Transverse colon (tissue), 4 donors: Measurements from ENCODE around the gene OR51G2. TPM values are rescaled to one million over a fixed set of nuclear protein-coding genes. Genes with fewer than 3 reads are reported as not detected.
"Not testable (repeated sequence)": the region's sequence is repeated elsewhere in the genome, so short reads cannot be mapped to it uniquely, and the experiment has no call there.

ENCODE experiments used
- DNase-seq: peaks from one replicate; pipeline ENCODE4 v3.0.0-alpha.2; 2019
- H3K27ac ChIP-seq, 4 donors: fragments of 200-600 bp; sonication (generic); 2 replicates each; pipeline ENCODE4 v1.5.1; 2016 to 2018; ENCODE audit warnings: inconsistent platforms in 4 of 4
- H3K27me3 ChIP-seq: fragments of 200-600 bp; sonication (generic); 2 replicates; pipeline ENCODE4 v1.5.1; 2017; ENCODE audit warnings: inconsistent platforms
- H3K36me3 ChIP-seq, 4 donors: fragments of 200-600 bp; sonication (generic); 2 replicates each; pipeline ENCODE4 v1.5.1; 2017 to 2019; ENCODE audit warnings: inconsistent platforms in 4 of 4
- H3K4me1 ChIP-seq, 4 donors: fragments of 200-600 bp; sonication (generic); 2 replicates each; pipeline ENCODE4 v1.5.1; 2017 to 2020; ENCODE audit warnings: inconsistent platforms in 4 of 4
- H3K4me3 ChIP-seq, 4 donors: fragments of 200-600 bp; sonication (generic); 1 replicate in 1 of 4; 2 replicates in 3 of 4; pipeline versions ENCODE4 v1.5.1 to v1.6.1; 2017 to 2019; ENCODE audit warnings: inconsistent platforms in 4 of 4
- H3K9me3 ChIP-seq, 2 donors: fragments of 200-600 bp; sonication (generic); 2 replicates each; pipeline ENCODE4 v1.5.1; 2017 to 2019; ENCODE audit warnings: inconsistent platforms in 2 of 2
- CTCF ChIP-seq, 5 experiments: fragments of 200-600 bp in 3 of 5; fragments of 450-650 bp in 2 of 5; sonication (generic) in 3 of 5; IDR thresholded peaks; 1 replicate in 2 of 5; 2 replicates in 3 of 5; pipeline ENCODE4 v1.5.1; 2016 to 2017; ENCODE audit warnings: antibody characterized with exemption in 5 of 5, inconsistent platforms in 3 of 5, mild to moderate bottlenecking in 2 of 5, moderate library complexity in 1 of 5
- EP300 ChIP-seq: sonication (generic); formaldehyde crosslinking; IDR thresholded peaks from one replicate; pipeline ENCODE4 v1.6.1; 2017; ENCODE audit warnings: antibody characterized with exemption, low read depth
- POLR2A ChIP-seq: fragments of 450-650 bp; IDR thresholded peaks from one replicate; pipeline ENCODE4 v1.6.1; 2016; ENCODE audit warnings: antibody characterized with exemption, mild to moderate bottlenecking, moderate library complexity
- POLR2AphosphoS5 ChIP-seq, 3 donors: sonication (generic); formaldehyde crosslinking; IDR thresholded peaks; one replicate each; pipeline ENCODE4 v1.6.1; 2016; ENCODE audit warnings: antibody characterized with exemption in 3 of 3
- WGBS, 2 donors: methylation state at CpG; one replicate each; pipeline ENCODE4 v1.1.5; 2018; ENCODE audit warnings: low coverage in 1 of 2; 5-methylcytosine and 5-hydroxymethylcytosine counted together
- in situ Hi-C, 4 donors: fragments of 200-750 bp; cut with MboI; loops; one replicate each; pipeline versions ENCODE4 v1.15.0 to v1.15.1; 2017; ENCODE audit warnings: low sequenced_read_pairs in 3 of 4, low pct_ligation_motif_present in 1 of 4, low pct_unique_long_range_greater_than_20kb in 1 of 4
- intact Hi-C: fragments of 100-400 bp; cut with DNase I; formaldehyde crosslinking; loops from one replicate; pipeline ENCODE4 v1.15.1; 2023; ENCODE audit warnings: low total_unique reads
- total RNA-seq, 4 donors: library from RNA; depleted of rRNA; stranded (reverse); fragments of >200 nt; gene quantifications; one replicate each; pipeline ENCODE4 v1.1.0, GENCODE V29; 2016

OR51G2 gene, protein sequence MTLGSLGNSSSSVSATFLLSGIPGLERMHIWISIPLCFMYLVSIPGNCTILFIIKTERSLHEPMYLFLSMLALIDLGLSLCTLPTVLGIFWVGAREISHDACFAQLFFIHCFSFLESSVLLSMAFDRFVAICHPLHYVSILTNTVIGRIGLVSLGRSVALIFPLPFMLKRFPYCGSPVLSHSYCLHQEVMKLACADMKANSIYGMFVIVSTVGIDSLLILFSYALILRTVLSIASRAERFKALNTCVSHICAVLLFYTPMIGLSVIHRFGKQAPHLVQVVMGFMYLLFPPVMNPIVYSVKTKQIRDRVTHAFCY
- not detected for total RNA-seq

DNA sequence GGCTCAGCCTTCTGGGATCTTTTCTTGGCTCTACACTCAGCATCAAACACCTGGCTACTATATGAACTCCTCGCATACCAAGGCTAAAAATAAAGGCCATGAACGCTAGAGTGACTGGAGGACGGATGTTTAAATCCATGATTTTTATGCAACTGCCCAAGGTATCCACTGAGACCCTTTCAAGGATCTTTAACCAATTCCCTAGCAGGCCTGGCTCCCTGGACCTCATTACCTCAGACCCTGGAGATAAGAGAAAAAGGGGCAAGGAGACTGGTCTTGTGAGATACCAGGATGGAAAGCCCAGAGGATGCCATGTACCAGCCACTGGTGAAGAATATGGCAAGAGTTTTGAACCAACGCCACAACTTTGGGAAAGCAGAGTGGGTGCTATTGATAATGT is at the start of gene OR51G2:
TSS of gene OR51G2 (minus strand) at position 101 of the 400 bp plus-strand sequence. CDS start 3,687 bp downstream, outside the sequence.
- Histone ChIP-seq H3K36me3 (no peaks in the 10 kb centered on the region), H3K27me3 (no peaks in the 10 kb centered on the region), H3K4me1 (no peaks in the 10 kb centered on the region), H3K4me3 (no peak within 1 kb of the TSS), H3K27ac (no peak within 1 kb of the TSS), H3K9me3 (no peaks in the 10 kb centered on the region)
- TF ChIP-seq POLR2A = no peak
- in situ Hi-C loops = loop anchor here in 1 of 4 donors (25.0 kb wide), 1 partner anchor 93 kb away; no protein-coding TSS in a partner anchor
- 10 to 81% methylated on average over 1 to 4 of the region's 4 CpGs for WGBS, 2 donors
- no peak for DNase-seq
- intact Hi-C loops = no loop called here

DNA sequence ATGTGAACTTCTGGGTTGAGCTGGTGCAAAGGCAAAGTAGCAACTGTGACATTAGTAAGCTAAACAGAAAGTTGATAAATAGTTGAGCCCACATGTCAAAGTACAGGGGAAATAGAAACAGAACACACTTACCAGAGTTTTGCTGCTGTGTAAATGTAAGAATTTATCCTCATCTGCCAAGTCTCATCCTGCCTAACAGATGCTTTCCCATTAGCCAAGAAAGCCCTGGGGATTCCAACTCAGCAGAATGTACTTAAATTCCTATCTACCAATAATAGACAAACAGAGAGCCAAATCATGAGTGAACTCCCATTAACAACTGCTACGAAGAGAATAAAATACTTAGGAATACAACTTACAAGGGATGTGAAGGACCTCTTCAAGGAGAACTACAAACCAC is 43.7 kb upstream of the OR51G2 start:
- no peaks in the 10 kb centered on the region for H3K36me3 ChIP-seq
- no peak overlapping the region for H3K4me3 ChIP-seq
- TF ChIP-seq POLR2A (no peak), CTCF (IDR thresholded peaks at IDR 0.05) (no peak), POLR2AphosphoS5 (IDR thresholded peaks at IDR 0.05) (no peak), EP300 (no peak)
- no peaks in the 10 kb centered on the region for H3K27me3 ChIP-seq
- intact Hi-C loops = no loop called here
- 73% methylated on average over 1 of the region's 1 CpG; no CpG with 5 or more reads in 1 of the 2 donors for WGBS, 2 donors
- no peaks in the 10 kb centered on the region for H3K9me3 ChIP-seq
- no peak overlapping the region for H3K27ac ChIP-seq
- in situ Hi-C loops = no loop called here
- no peaks in the 10 kb centered on the region for H3K4me1 ChIP-seq
- no peak for DNase-seq

DNA sequence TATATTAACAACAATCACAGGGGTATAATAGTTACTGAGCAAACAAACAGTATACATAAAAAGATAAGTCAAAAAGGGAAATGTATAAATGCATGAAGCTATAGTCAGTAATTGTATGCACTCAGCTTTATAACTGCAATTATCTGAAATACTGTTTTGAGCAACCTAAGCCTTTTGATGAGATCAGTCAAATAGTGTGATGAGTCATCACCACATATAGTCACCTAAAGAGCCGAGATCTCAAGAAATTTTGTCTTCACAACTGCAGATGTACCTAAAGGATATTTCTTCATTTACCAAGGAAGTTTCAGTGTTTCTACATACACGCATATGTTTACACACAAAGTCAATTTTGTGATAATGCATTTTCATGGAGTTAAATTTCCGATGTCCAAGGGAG is 41.7 kb upstream of the OR51G2 start:
- Histone ChIP-seq H3K36me3 (no peaks in the 10 kb centered on the region), H3K27me3 (no peaks in the 10 kb centered on the region), H3K9me3 (no peaks in the 10 kb centered on the region), H3K4me3 (no peak overlapping the region), H3K27ac (no peak overlapping the region), H3K4me1 (no peaks in the 10 kb centered on the region)
- whole genome bisulfite sequencing, 2 donors = 47 to 57% methylated on average over 3 of the region's 3 CpGs
- in situ Hi-C loops (no loop called here), intact Hi-C loops (no loop called here)
- no peak for DNase-seq
- TF ChIP-seq EP300 (no peak), CTCF (IDR thresholded peaks at IDR 0.05) (no peak), POLR2AphosphoS5 (IDR thresholded peaks at IDR 0.05) (no peak), POLR2A (no peak)

DNA sequence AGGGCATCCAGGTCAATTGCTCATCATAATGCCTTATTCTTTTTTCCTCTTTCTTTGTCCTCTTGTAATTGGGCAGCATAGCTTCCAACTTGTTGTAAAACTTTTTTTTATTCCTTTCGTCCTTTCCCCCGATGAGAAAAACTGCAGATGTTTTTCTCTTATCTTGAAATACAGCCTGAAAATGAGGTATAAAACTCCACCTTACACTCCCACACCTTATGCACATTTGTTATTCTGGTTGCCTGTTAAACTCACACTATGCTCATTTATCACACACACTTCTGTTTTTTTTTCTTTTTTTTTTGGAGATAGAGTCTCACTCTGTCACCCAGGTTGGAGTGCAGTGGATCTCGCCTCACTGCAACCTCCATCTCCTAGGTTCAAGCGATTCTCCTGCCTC is 38.2 kb upstream of the OR51G2 start:
- Histone ChIP-seq H3K27me3 (no peaks in the 10 kb centered on the region), H3K4me1 (no peaks in the 10 kb centered on the region), H3K9me3 (no peaks in the 10 kb centered on the region), H3K27ac (no peak overlapping the region), H3K36me3 (no peaks in the 10 kb centered on the region), H3K4me3 (no peak overlapping the region)
- in situ Hi-C loops = no loop called here
- WGBS, 2 donors = 53 to 59% methylated on average over 2 to 4 of the region's 4 CpGs
- TF ChIP-seq POLR2A (no peak), CTCF (IDR thresholded peaks at IDR 0.05) (no peak), POLR2AphosphoS5 (IDR thresholded peaks at IDR 0.05) (no peak), EP300 (no peak)
- no peak for DNase-seq
- intact Hi-C loops = no loop called here

DNA sequence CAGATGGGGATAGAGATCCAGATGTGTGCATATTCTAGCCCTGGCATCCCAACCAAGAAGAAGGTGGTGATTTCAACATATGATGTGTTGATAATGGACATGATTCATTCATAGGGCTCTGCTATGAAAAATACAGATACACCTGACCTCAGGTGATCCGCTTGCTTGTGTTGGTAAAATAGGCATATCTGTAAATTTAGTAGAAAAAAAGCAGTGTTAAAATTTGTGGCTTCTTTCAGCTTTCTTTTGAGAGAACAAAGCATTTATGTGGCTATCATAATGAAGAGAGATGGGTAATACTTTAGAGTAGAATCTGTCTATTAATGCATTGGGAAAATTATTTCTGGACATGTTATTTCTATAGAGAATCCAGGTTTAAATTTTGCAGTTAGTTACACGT is 36.5 kb upstream of the OR51G2 start, which contains the start of gene OR51A2:
TSS of gene OR51A2 (minus strand) at position 101 of the 400 bp plus-strand sequence. CDS start at position 101, 0 bp downstream.
- H3K27me3 ChIP-seq, H3K4me1 ChIP-seq, intact Hi-C loops, H3K9me3 ChIP-seq, H3K36me3 ChIP-seq, H3K4me3 ChIP-seq, DNase-seq, in situ Hi-C loops, H3K27ac ChIP-seq: not testable (repeated sequence)
- 75 to 79% methylated on average over 2 of the region's 2 CpGs for WGBS, 2 donors
